Measurements from ENCODE around the gene PTPRR. TPM values are rescaled to one million over a fixed set of nuclear protein-coding genes. Genes with fewer than 3 reads are reported as not detected.

The PTPRR gene
- total and polyA plus RNA-seq, 10 of the 15 experiments (the other 5 are each of a cell fraction or from before 2014, with no cell fraction given) = 0.14 to 3.1 (median 0.42) TPM

GRCh38 chr12:70794131-70794530, 126.4 kb downstream of the PTPRR start:
- no peak overlapping the region for H3K4me3 ChIP-seq
- ATAC-seq (no peak), DNase-seq (ENCODE audit: low read depth, low spot score) (no peak), FAIRE-seq (no peak)
- no peak overlapping the region for H3K4me2 ChIP-seq (ENCODE audit: control insufficient read depth, insufficient read depth)
- no peaks in the 10 kb centered on the region for H4K20me1 ChIP-seq (ENCODE audit: control insufficient read depth, insufficient read depth)
- ChIA-PET RAD21 (ENCODE audit: unreplicated experiment) (no interaction called here), CTCF (no interaction called here), POLR2A (no interaction called here), SMC1A (ENCODE audit: uncharacterized antibody, unreplicated experiment) (no interaction called here)
- no peaks in the 10 kb centered on the region for H3K79me2 ChIP-seq (ENCODE audit: control insufficient read depth, insufficient read depth, low read length)
- no peaks in the 10 kb centered on the region for H3K27me3 ChIP-seq (replicated peaks in 1 of 2; ENCODE audit: control insufficient read depth in 2 of 2, insufficient read depth in 2 of 2, low read length in 1 of 2)
- intact Hi-C loops (cut with micrococcal nuclease; ENCODE audit: unreplicated experiment) = no loop called here
- no TSS peak for BruUV-seq (replicated peaks)
- in situ Hi-C loops (cut with MboI) = no loop called here
- H3K9ac ChIP-seq (ENCODE audit: control insufficient read depth, insufficient read depth, low read length) = no peak overlapping the region
- H2AFZ ChIP-seq (ENCODE audit: control insufficient read depth, low read depth, low read length) = no peak overlapping the region
- no peaks in the 10 kb centered on the region for H3K9me3 ChIP-seq (replicated peaks; ENCODE audit: control insufficient read depth, insufficient read depth, low read length)
- no peaks in the 10 kb centered on the region for H3K36me3 ChIP-seq (ENCODE audit: control insufficient read depth in 2 of 2, insufficient read depth in 2 of 2, low read length in 1 of 2)
- TF ChIP-seq CBX3 (IDR thresholded peaks at IDR 0.05; ENCODE audit: borderline replicate concordance, low read depth) (no peak), KDM1A (IDR thresholded peaks at IDR 0.05; ENCODE audit: borderline replicate concordance) (no peak), RELA (IDR thresholded peaks at IDR 0.05; ENCODE audit: borderline replicate concordance, partially characterized antibody) (no peak), CHD2 (IDR thresholded peaks at IDR 0.05; ENCODE audit: borderline replicate concordance, low read depth, low read length) (no peak), MEF2B (IDR thresholded peaks at IDR 0.05; ENCODE audit: partially characterized antibody, poor library complexity, severe bottlenecking) (no peak), NR2C1 (IDR thresholded peaks at IDR 0.05) (no peak), IKZF1 (conservative IDR thresholded peaks at IDR 0.05) (no peak), EGR1 (IDR thresholded peaks at IDR 0.05; ENCODE audit: borderline replicate concordance in 1 of 2, low read depth in 2 of 2, low read length in 2 of 2) (no peak), JUNB (IDR thresholded peaks at IDR 0.05) (no peak), USF2 (IDR thresholded peaks at IDR 0.05; ENCODE audit: borderline replicate concordance, low read depth, low read length) (no peak)
- no peaks in the 10 kb centered on the region for H3K4me1 ChIP-seq (ENCODE audit: control insufficient read depth, insufficient read depth, low read length)
- H3K27ac ChIP-seq (ENCODE audit: control insufficient read depth, insufficient read depth) = no peak overlapping the region
